ENCODE measurements around the gene DBNDD1. TPM values are rescaled to one million over a fixed set of nuclear protein-coding genes. Genes with fewer than 3 reads are reported as not detected.

DBNDD1 gene
- total RNA-seq, 2 donors from 2014 or later: 8.7 to 19.9 TPM

GRCh38 chr16:90028985-90029384, 9.7 kb upstream of the DBNDD1 start:
- no peak for TF ChIP-seq CTCF (IDR thresholded peaks at IDR 0.05)
- no peaks in the 10 kb centered on the region for H3K27me3 ChIP-seq (replicated peaks; ENCODE audit: insufficient read depth)
- H3K4me3 ChIP-seq: no peak overlapping the region
- H3K27ac ChIP-seq: no peak overlapping the region
- H3K36me3 ChIP-seq: peaks cover 4% of the 10 kb centered on the region
- no peaks in the 10 kb centered on the region for H3K4me1 ChIP-seq (ENCODE audit: control insufficient read depth in 1 of 2, low read depth in 2 of 2)
- H3K9me3 ChIP-seq: no peaks in the 10 kb centered on the region
- no peak for ATAC-seq (ENCODE audit: insufficient number of reproducible peaks, low FRiP score, low read depth)
- DNase-seq (ENCODE audit: low spot score): no peak

GRCh38 chr16:90027611-90028010, 8.4 kb upstream of the DBNDD1 start:
- DNase-seq (ENCODE audit: low spot score): no peak

GRCh38 chr16:90026135-90026534, 6.9 kb upstream of the DBNDD1 start:
- TF ChIP-seq CTCF (IDR thresholded peaks at IDR 0.05): no peak
- Histone ChIP-seq H3K27me3 (replicated peaks; ENCODE audit: insufficient read depth) (no peaks in the 10 kb centered on the region), H3K4me3 (no peak overlapping the region), H3K36me3 (peaks cover 4% of the 10 kb centered on the region), H3K27ac (no peak overlapping the region), H3K9me3 (no peaks in the 10 kb centered on the region), H3K4me1 (ENCODE audit: control insufficient read depth in 1 of 2, low read depth in 2 of 2) (peaks cover 9 to 19% of the 10 kb centered on the region in 2 donors)
- ATAC-seq (ENCODE audit: insufficient number of reproducible peaks, low FRiP score, low read depth) (no peak), DNase-seq (ENCODE audit: low spot score) (no peak)

More at GRCh38 chr16:90027611-90028010, 8.4 kb upstream of the DBNDD1 start:
- Histone ChIP-seq H3K4me3 (no peak overlapping the region), H3K27me3 (replicated peaks; ENCODE audit: insufficient read depth) (no peaks in the 10 kb centered on the region), H3K9me3 (no peaks in the 10 kb centered on the region), H3K36me3 (peaks cover 4% of the 10 kb centered on the region), H3K4me1 (ENCODE audit: control insufficient read depth in 1 of 2, low read depth in 2 of 2) (peaks cover 5 to 7% of the 10 kb centered on the region in 2 donors), H3K27ac (no peak overlapping the region)
- TF ChIP-seq CTCF (IDR thresholded peaks at IDR 0.05): no peak
- no peak for ATAC-seq (ENCODE audit: insufficient number of reproducible peaks, low FRiP score, low read depth)

GRCh38 chr16:90023078-90023447, 3.8 kb upstream of the DBNDD1 start:
- H3K27me3 ChIP-seq (replicated peaks; ENCODE audit: insufficient read depth): no peaks in the 10 kb centered on the region
- no peaks in the 10 kb centered on the region for H3K9me3 ChIP-seq
- no peak for TF ChIP-seq CTCF (IDR thresholded peaks at IDR 0.05)
- ATAC-seq (ENCODE audit: insufficient number of reproducible peaks, low FRiP score, low read depth) (no peak), DNase-seq (ENCODE audit: low spot score) (no peak)
- H3K36me3 ChIP-seq: no peaks in the 10 kb centered on the region
- peak overlapping the region; percentile 92 for H3K4me3 ChIP-seq
- peaks cover 15 to 34% of the 10 kb centered on the region in 2 donors for H3K4me1 ChIP-seq (ENCODE audit: control insufficient read depth in 1 of 2, low read depth in 2 of 2)
- peak overlapping the region; percentile 16 to 48 for H3K27ac ChIP-seq

GRCh38 chr16:90022209-90023077, 3.2 kb upstream of the DBNDD1 start:
- Histone ChIP-seq H3K27ac (peak overlapping the region; percentile 45 to 48), H3K27me3 (replicated peaks; ENCODE audit: insufficient read depth) (no peaks in the 10 kb centered on the region), H3K4me3 (peak overlapping the region; percentile 92), H3K4me1 (ENCODE audit: control insufficient read depth in 1 of 2, low read depth in 2 of 2) (peaks cover 15 to 34% of the 10 kb centered on the region in 2 donors), H3K9me3 (no peaks in the 10 kb centered on the region), H3K36me3 (no peaks in the 10 kb centered on the region)
- ATAC-seq (ENCODE audit: insufficient number of reproducible peaks, low FRiP score, low read depth) (peak; percentile 52), DNase-seq (ENCODE audit: low spot score) (peak; percentile 66)
- no peak for TF ChIP-seq CTCF (IDR thresholded peaks at IDR 0.05)

Data from thoracic aorta (tissue), 2 donors.